Right renal cortex interstitium (tissue), 3 donors: ENCODE results near the gene DGKQ. TPM values are rescaled to one million over a fixed set of nuclear protein-coding genes. Genes with fewer than 3 reads are reported as not detected.

Experiments
- DNase-seq, 3 donors: peaks; one replicate each; pipeline ENCODE4 v3.0.0-alpha.2; 2013; ENCODE audit warnings: low read depth in 3 of 3, low spot score in 2 of 3
- polyA plus RNA-seq, 3 donors: library from polyadenylated mRNA; unstranded; fragments of 120-200 nt; gene quantifications; one replicate each; pipeline ENCODE4 v1.2.1, GENCODE V29; 2013; ENCODE audit not compliant: insufficient read length in 3 of 3

Gene DGKQ
- polyA plus RNA-seq, 3 donors, result 5.0 to 5.9 (median 5.8) TPM

DNA sequence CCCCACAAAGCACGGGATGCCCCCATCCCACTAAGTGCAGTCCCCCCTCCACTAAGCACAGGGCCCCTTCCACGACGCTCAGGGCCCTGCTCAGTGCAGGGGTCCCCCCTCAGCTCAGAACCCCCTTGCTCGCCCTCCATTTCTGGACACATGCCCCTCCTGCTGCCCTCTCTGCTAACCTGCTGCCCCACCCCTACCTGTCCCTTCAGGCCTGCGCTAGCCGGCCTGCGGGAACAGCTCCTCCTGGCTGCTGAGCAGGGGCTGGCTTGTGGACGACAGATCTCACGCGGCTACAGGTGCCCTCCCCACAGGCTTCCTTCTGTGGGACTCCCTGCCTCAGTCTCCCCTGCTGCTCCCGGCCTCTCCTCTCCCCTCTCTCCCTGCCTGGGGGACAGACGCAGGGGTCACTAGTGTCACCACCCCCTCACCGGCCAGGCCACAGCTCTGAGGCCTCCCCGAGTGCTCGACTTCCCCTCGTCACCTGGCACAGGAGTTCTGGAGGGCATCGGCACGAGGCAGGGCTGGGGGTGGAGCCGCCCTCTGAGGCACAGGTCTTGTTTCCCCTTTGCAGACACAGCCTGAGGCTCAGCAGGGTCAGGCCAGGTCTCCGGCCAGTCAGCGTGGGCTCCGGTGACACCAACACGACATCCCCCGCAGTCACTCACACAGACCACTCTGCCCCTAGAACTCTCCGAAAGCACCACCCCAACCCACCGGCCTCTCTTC is 62.8 kb downstream of the DGKQ start:
- DNase-seq, result no peak

DNA sequence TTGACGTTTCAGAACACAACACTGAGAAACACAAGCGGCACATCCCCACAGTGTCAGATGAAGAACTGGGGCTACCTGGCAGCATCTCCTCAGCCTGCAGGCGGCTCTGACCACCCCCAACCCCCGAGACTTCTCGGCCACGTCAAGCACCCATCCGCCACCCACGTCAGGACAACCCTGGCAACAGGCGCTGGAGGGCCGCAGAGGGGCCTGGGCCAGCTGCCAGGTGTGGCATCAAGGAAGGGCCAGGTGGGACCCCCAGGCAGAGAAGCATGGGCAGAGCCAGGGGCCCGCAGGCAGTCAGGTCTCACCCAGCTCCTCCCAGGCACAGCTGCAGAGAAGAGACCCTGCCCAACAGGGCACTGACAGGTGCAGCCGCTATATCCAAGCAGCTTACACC is 63.5 kb downstream of the DGKQ start:
- no peak for DNase-seq

DNA sequence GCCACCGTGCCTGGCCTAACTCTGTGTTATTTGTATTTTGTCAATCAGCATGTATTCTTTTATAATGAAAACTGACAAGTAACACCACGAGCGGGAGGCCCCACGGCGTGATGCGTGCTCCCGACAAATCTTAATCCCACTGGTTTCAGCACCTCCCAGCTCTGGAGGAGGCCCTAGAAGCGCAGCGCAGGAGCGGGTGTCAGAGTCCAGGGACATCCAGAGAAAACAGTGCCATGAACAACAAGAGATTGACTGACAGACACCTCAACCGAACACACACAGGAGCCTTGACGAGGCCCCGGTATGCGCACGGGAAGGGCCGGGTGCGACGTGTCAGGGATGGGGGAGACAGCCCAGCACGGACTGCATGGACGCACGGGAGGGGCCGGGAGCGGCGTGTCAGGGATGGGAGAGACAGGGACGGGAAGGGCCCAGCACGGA is 64.2 kb downstream of the DGKQ start:
- DNase-seq, result no peak

Other genes starting within 250 kb of the DGKQ start
- gene CPLX1, start 147.4 kb downstream of the DGKQ start, polyA plus RNA-seq, result 1 to 10 TPM in 2 of 3 donors, under 1 TPM in 1; 1.00 to 1.4 (median 1.3) TPM
- gene GAK, start 41.3 kb downstream of the DGKQ start, polyA plus RNA-seq, result 10 to 100 TPM; 43.4 to 51.6 (median 50.9) TPM
- gene TMEM175, start 41.1 kb downstream of the DGKQ start, polyA plus RNA-seq, result 10 to 100 TPM; 17.3 to 30.1 (median 24.2) TPM
- 10 to 100 TPM; 10.4 to 11.4 (median 10.6) TPM for gene IDUA, start 13.5 kb upstream of the DGKQ start, polyA plus RNA-seq
- gene SLC26A1, start 19.8 kb upstream of the DGKQ start, polyA plus RNA-seq, result 1 to 10 TPM; 7.2 to 8.9 (median 7.7) TPM
- gene FGFRL1, start 38.1 kb upstream of the DGKQ start, polyA plus RNA-seq, result 10 to 100 TPM; 33.4 to 41.1 (median 36.0) TPM
- gene RNF212, start 140.0 kb upstream of the DGKQ start, polyA plus RNA-seq, result 10 to 100 TPM; 11.3 to 14.9 (median 11.5) TPM
- 1 to 10 TPM; 5.8 to 8.1 (median 6.9) TPM for gene SPON2, start 199.0 kb upstream of the DGKQ start, polyA plus RNA-seq